B cell (primary cell): ENCODE measurements around the gene ZNF789.

Experiments
- CTCF ChIP-seq: fragments of 200-600 bp; IDR thresholded peaks from one replicate; pipeline ENCODE4 v1.8.0; 2022; ENCODE audit warnings: antibody characterized with exemption, mild to moderate bottlenecking
- EZH2 ChIP-seq: IDR thresholded peaks from 2 replicates; pipeline ENCODE4 v1.6.1; 2012; ENCODE audit warnings: borderline replicate concordance, low read depth, mild to moderate bottlenecking, moderate library complexity, low read length; ENCODE audit not compliant: insufficient read depth, poor library complexity, severe bottlenecking

- no peak for TF ChIP-seq CTCF
- TF ChIP-seq EZH2: no peak
Measured at GRCh38 chr7:99433158-99433557, 39.5 kb upstream of the ZNF789 start.
